Renal cortex interstitium (tissue), 11 donors: ENCODE results near the gene KCNJ6. TPM values are rescaled to one million over a fixed set of nuclear protein-coding genes. Genes with fewer than 3 reads are reported as not detected.

Experiments
- DNase-seq, 11 donors: peaks; one replicate each; pipeline ENCODE4 v3.0.0-alpha.2; 2013; ENCODE audit warnings: low read depth in 9 of 11, low spot score in 4 of 11; ENCODE audit errors: extremely low read depth in 1 of 11
- polyA plus RNA-seq, 3 donors: library from polyadenylated mRNA; unstranded; fragments of 120-200 nt; gene quantifications; one replicate each; pipeline ENCODE4 v1.2.1, GENCODE V29; 2013; ENCODE audit not compliant: insufficient read length in 3 of 3

Gene KCNJ6
- polyA plus RNA-seq, 3 donors: 0.26 to 0.29 (median 0.28) TPM

DNA sequence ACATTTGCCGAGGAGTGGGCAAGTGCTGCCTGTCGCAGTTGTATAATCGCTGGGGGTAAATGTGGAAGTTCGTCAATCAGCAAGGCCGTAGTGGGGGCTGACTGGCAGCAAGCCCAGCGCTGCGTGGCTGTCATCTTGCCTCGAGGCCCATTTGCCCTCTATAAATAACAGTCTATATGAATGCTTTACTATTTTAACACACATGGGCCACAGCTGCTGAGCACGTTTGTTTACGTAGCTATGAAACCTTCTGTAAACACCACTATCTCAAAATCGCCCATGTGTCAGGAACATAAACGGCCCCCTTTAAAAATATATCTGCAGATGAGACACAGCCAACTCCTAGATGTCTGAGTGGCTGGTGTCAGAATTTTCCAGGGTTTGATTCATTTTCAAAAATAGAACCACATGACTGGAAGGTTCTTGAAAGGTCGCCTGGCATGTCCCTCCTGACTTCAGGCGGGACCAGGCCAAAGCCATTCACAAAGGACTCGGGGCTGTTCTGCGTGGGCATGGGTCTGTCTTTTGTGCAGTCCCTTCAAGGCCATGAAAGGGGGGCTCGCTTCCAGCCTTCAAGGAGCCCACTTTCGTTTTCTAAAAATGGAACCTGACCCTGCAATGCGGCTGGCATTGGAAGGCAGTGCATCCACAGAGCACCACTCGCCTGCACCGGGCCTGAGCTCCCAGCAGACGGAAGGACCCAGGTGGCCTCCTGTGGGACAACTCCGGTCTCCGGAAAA is 205.5 kb downstream of the KCNJ6 start:
- DNase-seq: peak in 8 of 11 donors; percentile 40 to 54 (median 46)

GRCh38 chr21:37704751-37705150 is 211.5 kb downstream of the KCNJ6 start:
- DNase-seq: no peak

GRCh38 chr21:37702241-37702640 is 214.0 kb downstream of the KCNJ6 start:
- DNase-seq: no peak

- peak in 8 of 11 donors; percentile 35 to 70 (median 48) for DNase-seq
These were observed 215.5 kb downstream of the KCNJ6 start for GRCh38 chr21:37700641-37701202.

DNA sequence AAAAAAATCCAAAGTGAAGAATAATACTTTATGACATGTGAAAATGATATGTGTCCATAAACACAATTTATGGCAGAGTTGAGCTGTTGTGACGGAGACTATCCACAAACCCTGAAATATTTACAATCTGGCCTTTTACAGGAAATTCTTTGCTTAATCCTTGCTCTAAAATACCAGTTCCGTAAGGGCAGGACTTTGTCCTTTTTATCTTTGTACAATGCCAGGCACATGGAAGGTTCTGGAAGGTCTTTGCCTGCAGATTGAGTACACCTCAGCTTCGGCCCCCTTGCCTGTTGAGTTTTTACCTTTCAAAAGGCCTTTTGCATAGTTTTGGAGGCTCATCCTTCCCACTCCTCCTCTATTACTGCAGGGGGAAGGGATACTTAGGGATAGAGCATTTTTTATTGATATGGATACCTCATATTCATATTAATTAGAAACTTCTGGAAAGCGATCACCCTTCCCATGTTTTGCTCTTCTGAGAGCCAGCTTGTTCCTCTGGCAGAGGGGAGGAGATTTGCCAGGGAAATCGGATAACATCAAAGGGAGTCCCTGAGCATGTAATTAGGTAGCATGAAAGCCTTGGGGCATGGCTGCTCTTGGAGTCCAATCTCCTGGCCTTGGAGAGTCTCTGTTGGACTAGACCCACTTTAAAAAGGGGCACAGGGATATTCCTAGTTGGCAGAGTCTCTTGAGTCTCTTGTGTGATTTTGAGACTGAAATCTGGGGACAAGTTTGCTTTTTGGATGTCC is 217.1 kb downstream of the KCNJ6 start:
- no peak for DNase-seq

DNA sequence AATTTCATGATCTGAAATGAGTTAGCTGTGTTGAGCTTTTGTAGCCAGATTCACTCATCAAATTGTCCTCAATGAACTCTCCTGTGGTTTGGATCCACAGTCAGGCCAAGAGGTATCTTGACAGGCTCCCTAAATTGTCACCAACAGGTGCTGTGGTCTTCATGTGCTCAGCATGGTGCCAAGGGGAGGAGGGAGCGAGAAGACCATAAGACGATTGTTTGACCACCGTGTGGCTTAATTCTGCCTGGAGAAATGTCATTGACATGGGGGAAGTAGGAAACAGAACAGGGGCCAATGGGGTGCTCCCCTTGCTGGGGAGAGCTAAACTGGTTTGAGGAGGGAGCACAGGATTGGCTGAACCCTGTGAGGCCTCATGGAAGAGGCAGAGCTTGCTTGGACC is 219.3 kb downstream of the KCNJ6 start:
- no peak for DNase-seq

GRCh38 chr21:37695111-37695510 is 221.1 kb downstream of the KCNJ6 start:
- no peak for DNase-seq

DNA sequence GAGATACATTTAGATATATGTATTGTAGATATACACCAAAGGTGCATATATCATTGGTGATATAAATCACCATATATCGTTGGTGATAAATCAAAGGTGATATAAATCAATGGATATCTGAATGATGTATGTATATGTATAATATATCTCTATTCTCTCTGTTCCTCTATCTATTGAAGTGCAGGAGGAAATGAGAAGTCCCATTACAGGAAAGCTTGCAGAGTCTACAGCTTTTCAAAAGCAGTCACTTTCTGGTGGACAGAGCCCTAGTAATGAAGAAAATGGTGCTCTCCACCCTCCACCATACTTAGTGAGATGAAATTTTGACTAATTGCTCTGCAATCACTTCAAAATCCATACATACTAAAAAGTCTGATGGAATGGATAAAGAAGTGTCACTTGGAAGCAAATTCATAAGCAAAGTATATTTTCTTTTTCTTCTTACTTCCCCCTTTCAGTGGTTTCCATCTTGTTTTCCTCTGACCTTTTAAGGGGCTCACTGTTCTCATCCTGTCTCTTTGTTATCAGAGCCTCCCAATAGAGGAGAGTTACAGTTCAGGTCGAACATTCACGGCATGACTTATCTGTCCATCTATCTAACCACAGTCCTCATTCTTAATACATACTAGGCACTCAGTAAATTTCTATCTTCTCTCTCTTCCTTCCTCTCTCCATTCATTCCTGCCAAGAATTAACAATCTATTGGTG is 227.2 kb downstream of the KCNJ6 start:
- no peak for DNase-seq

DNA sequence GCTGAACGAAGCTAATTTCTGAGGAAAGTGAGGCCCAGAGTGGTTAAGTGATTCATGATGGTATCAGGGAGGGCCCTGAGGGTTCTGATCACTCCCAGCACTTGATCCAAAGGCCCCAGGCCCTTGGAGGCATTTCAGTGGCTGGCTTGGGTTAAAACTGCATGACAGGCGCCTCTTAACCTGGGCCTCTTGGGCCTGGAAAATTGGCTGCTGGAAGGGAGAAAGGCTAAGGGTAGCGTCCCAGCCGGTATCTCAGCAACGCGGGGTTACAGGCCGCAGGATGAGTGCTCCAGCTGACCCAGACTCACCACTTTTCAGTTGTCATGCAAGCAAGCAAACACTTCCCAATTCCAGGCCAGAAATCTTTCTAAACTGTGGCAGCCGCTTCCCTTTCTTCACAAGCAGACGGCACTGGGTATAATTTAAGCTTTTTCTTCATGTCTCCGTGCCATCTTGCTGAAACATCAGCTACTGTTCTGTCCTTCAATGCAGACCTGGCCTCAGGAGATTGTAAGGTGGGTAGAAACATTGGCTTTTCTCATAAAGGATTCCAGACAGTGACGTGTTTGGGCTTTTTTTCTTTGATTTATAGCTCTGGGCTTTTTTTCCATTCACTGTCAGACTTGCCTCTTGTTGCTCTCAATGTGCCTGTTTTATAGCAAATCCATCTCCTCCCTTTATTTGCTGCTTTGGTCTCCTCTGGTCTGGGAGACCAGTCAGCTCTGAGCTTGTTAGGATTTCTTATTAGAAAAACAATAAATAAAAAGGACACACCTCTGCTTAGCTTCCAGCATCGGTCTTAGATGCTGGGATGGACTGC is 229.1 kb downstream of the KCNJ6 start:
- no peak for DNase-seq

- DNase-seq: no peak
These were observed 231.7 kb downstream of the KCNJ6 start for GRCh38 chr21:37684547-37684946.

DNA sequence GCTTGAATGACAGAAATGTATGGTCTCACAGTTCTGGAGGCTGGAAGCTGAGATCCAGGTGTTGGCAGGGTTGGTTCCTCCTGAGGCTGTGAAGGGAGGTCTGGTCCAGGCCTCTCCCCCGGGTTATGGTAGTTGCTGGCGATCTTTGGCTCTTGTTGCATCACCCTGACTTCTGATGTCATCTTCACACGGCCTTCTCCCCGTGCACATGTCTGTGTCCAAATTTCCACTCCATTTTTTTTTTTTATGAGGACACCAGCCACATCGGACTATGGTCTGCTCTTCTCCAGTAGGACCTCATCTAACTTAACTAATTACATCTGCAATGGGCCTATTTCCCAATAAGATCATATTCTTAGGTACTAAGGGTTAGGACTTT is 232.2 kb downstream of the KCNJ6 start:
- DNase-seq: no peak

- no peak for DNase-seq
These were observed 232.7 kb downstream of the KCNJ6 start for GRCh38 chr21:37683396-37684114.

GRCh38 chr21:37682966-37683365 is 233.3 kb downstream of the KCNJ6 start:
- DNase-seq: no peak

GRCh38 chr21:37677006-37677405 is 239.3 kb downstream of the KCNJ6 start:
- DNase-seq: no peak

DNA sequence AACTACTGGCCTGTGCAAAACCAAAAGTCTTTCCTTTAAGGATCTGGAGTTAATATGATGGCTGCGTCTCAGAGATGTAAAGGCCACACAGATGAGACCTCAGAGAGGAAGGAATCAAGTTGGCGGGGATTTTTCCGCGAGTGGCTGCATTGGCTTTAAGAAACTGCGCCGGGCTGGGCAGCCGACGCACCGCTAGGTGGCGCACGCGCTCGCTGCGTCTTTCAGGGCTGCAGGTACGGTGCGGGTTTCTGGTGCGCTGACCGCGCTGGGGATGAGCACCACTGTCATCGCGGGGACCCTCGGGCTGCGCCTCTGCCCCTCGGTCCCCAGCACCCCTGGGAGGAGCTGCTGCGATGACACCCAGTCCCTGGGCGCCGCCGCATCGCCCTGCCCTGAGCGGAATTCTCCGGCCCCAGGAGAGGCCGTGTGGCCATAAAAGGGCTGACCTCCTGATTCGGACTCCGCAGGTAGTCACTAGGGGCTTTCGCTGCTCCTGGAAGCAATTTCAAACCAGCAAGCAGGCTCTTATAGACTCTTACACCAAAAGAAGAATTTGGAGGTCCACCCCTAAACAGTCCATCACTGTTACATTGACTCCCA is 241.0 kb downstream of the KCNJ6 start:
- peak in 9 of 11 donors; percentile 28 to 53 (median 46) for DNase-seq

DNA sequence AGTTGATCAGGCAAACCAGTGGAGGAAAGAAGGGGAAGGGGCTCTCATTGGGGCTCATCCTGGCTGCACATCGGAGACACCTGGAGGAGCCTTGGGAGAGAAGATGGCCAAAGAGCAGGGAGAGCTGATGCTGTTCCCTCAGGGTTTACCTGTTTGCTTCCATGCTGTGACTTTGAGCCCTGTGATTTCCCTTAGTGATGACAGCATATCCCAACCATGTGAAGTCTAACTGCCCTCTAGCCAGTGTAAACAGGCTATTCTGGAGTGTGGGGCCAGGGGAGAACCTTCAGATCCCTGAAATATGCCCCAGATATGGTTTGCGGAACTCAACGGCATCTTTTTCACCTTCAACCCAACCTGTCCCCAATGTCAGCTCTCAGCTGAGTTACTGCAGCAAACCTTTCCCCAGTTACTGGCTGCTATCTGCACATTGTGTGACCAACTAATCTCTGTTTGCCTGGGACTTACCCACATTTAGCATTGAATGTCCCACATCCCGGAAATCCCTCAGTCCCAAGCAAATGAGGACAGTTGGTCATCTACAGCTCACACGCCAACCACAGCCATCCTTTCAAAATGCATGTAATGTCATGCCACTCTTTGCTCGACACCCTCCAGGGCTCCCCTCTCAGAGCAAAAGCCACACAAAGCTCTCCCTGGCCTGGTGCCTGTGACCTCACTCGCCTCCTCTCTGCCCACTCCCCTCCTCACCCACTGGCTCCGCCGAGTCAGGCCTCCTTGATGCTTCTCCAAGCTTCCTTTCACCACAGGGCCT is 242.3 kb downstream of the KCNJ6 start:
- DNase-seq: no peak

- no peak for DNase-seq
These were observed 244.9 kb downstream of the KCNJ6 start for GRCh38 chr21:37671381-37671780.
